Head of caudate nucleus (tissue), 42 donors: ENCODE data around the gene NME7.

Experiments used
- DNase-seq, 42 donors: peaks; one replicate each; pipeline versions ENCODE4 v3.0.0 to v3.0.0-alpha.2; 2020 to 2021; ENCODE audit warnings: mixed read lengths in 7 of 42
- intact Hi-C: fragments of 100-400 bp; cut with DNase I; formaldehyde crosslinking; loops from one replicate; pipeline ENCODE4 v1.15.0; 2022

Gene NME7

DNA sequence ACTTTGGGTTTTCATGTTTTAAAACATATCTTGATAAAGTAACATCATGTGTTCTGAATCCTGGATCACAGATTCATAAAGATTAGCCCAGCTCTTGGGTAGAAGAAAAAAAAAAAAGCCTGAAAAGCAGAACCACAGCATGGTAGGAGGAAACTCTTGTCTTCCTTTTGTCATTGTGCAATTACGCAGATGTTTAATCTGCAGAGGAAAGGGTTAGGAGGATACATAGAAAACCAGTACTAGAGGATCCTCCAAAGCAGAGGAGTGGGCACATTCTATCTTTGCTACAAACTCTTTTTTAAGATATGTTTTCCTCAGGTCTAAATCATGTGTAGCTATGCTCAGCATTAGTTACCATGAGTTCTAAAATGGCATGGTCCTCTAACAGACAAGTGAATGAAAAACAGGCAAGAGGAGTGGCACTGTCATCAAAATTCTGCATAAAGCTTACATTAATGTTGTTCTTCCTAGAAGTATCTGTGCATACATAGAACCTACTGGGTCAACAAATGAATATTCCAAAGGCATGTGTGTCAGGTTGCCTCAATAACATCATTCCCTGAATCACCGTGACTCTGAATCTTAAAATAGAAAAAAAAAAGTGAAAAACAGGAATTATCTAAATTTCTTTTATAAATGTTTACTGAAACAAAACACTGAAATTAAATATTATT lies 107.0 kb downstream of the NME7 start:
- DNase-seq = no peak
- intact Hi-C loops = no loop called here

DNA sequence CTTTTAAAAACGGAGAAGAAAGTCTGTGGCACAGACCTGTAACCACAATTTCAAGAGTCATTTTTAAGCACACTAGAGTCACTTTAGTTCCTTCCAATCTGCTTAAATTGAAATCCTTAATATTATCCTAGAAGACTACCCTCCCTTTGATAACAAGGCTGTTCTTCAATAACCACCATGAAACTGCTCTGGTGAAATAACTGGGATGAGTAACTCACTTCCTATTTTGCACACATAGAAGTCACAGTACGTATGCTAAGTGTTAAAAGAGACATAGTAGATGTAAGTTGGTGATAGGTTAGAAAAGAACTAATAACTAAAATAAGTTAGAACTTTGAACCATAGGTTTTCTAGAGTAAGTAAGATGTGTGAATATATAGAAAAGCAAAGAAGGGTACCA lies 107.8 kb downstream of the NME7 start:
- no peak for DNase-seq
- intact Hi-C loops = no loop called here

DNA sequence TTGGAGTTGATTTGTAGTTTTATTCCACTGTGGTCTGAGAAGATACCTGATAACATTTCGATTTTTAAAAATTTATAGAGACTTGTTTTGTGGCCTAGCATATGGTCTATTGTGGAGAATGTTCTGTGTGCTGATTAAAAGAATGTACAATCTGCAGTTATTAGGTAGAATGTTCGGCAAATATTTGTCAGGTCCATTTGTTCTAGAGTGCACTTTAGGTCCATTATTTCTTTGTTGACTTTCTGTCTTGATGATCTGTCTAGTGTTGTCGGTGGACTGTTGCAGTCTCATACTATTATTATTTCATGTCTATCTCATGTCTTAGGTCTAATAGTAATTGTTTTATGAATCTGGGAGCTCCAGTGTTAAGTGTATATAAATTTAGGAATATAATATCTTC lies 116.8 kb downstream of the NME7 start:
- DNase-seq = no peak
- intact Hi-C loops = no loop called here

DNA sequence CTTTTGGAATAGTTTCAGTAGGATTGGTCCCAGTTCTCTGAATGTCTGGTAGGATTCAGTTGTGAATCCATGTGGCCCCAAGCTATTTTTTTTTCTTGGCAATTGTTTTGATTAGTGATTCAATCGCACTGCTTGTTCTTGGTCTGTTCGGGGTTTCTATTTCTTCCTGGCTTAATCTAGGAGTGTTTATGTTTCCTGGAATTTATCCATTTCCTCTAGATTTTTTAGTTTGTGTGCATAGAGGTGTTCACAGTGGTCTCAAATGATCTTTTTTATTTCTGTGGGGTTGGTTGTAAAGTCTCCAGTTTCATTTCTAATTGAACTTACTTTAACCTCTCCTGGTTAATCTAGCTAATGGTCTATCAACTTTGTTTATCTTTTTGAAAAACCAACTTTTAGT lies 117.6 kb downstream of the NME7 start:
- DNase-seq = no peak
- intact Hi-C loops = no loop called here

DNA sequence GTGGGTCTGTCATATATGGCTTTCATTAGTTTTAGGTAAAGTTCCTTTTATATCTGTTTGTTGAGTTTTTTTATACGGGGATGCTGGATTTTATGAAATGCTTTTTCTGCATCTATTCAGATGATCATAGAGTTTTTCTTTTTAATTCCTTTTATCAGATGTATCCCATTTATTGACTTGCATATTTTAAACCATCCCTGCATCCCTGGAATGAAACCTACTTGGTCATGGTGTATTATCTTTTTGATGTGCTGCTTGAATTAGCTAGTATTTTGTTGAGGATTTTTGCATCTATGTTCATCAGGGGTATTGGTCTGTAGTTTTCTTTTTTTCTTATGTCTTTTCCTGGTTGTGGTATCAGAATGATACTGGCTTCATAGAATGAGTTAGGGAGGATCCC lies 118.0 kb downstream of the NME7 start:
- intact Hi-C loops = no loop called here
- DNase-seq = no peak

DNA sequence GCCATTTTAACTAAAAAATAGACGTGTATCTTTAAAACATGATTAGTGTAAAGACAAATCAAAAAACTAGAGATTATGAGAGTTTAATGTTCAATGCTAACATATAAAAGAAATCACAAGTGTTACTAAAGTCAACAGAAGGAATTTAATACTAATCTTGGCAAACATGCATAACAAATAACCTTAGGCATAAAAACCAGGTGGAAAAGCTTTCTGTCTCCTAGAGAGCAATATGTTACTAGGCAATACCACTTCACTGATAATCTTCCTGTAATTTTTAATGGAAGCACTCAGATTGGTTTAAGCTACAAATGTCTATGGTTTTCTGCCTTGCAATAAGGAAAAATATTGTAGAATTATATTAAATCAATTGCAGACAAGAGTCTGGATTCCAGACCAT lies 121.9 kb downstream of the NME7 start:
- intact Hi-C loops = no loop called here
- no peak for DNase-seq

DNA sequence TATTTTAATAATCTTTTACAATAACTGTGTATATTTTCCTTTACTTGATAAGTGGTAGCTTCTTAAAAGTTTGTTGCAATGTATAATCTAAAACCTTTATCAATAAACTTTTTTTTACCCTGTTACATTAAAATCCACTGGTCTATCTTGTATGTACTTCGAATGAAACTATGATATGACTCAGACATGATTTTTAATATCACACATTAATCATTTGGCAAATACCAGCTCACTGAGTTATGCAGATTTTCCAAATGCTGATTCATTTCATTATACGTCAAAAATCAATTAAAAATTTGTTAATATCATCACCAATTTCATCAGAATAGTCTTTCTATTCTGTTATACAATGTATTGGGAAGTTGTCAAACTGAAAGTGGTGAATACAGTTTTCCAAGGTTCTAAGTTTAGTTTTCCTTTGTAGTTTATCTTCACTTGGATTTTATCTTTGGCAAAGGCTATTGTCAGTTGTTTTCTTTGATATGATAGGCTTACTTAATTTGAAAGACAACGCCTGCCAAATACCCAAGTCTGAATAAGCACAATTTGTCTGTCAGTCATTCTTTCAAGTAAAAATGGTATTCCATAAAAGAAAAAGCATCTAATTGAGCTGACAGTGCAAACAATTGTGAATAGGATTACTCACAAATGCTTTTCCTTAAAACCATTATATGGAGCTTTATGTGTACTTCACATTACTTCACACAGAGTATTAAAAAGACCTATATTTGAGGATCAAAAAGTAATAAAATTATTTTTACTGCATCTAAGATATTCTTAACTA lies 127.0 kb downstream of the NME7 start:
- intact Hi-C loops = no loop called here
- no peak for DNase-seq

DNA sequence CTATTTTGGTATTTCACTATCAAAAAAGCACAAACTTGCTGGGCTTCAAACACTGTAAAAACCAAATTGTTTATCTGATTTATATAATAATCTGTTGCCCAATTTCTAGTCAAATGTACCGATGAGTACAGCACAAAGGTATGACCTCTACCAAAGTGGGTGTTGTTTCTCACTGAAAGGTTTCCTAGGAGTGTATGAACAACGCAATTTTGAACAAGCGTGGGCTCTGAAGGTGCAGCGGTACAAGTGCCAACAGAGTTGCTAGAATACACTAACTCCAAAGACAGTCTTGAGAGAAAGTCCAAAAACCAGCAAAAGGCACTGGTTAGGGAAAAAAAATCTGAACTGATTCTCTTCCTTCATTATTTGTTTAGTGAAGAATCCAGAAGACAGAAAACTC lies 130.7 kb downstream of the NME7 start:
- DNase-seq = no peak
- intact Hi-C loops = no loop called here

DNA sequence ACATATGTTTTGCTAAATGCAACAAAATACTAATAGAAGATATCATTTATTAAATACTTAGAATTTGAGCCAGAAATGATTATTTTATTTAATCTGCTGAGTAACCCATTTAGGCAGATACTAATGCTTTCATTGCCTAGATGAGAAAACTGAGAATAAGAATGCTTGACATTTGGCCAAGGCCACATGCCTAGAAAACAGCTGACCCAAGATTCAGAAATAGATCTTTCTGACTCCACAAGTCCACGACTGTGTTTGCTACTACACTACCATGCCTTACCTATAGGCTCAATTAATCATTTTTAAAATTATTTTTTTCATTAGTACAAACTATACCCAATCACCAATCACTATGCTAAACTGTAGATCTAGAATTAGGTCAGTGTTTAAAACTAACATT lies 131.5 kb downstream of the NME7 start:
- intact Hi-C loops = no loop called here
- no peak for DNase-seq

DNA sequence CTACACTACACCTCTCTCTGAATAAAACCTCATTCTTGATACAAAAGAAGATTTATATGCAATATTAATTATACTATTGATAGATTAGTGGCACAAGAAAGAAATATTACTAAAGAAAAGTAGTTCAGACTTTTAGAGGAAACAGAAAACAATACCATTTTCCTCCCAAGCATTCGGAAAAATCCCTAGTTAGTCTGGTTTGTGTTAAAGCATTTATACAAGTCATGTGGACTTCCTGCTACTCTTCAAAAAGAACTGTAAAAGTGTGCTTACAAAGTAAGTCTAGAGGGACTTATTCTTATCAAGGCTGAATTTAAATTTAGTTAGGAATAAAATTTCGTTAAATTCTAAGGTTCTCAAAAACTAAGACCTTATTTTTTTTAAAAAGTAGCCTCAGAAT lies 132.0 kb downstream of the NME7 start:
- no peak for DNase-seq
- intact Hi-C loops = no loop called here

DNA sequence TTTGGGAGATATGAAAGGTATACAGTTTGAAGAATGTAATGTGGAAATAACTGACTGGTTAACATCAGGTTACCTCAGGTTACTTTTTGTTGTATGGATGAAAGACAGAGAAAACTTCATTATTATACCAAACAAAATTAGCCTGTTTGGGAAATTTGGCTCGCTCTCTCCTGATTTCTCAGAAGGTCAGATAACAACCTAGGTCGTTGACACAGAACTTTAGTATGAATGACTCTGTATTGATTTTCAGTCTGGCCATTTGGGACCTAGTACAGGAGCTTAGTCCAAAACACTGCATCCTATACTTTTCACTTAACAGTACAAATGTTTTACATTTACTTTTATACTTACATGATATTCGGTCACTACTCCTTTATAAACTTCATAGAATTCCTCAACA lies 132.8 kb downstream of the NME7 start:
- no peak for DNase-seq
- intact Hi-C loops = no loop called here

DNA sequence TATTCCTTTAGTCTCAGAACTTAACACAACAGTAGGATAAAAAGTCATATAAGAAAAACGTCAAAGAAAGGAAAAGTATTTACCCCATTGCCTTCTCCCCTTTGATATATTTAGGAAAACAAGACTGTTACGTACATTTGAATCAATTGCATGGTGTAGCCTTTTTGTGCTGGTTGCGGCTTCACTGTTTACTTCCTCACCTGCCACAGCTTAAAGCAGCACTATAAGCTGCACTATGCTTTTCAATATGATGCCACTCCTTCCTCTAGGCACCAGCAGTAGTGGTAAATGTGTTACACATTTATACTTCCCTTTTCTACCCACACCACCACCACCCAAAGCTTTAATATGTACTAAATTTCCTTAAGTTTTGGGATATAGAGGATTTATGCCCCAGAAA lies 150.0 kb downstream of the NME7 start:
- no peak for DNase-seq
- intact Hi-C loops = no loop called here

DNA sequence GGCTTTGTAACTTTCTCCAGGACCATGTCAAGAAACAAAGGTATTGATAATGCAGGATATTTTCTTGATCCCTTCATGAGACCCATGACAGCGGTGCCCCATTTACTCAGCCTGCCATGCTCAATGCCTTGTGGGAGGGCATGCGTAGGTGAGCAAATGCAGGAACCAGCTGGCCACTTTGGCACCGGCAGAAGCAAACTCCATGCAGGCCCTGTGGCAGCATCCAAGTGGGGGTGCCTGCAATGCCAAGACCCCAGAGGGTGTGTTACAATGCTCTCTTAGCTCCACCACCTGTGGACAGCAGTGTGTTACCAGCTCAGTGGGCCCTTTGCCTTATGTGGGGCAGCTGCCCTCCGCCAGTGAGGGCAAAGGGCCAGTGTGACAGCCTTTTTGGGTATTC lies 153.0 kb downstream of the NME7 start:
- no peak for DNase-seq
- intact Hi-C loops = no loop called here

DNA sequence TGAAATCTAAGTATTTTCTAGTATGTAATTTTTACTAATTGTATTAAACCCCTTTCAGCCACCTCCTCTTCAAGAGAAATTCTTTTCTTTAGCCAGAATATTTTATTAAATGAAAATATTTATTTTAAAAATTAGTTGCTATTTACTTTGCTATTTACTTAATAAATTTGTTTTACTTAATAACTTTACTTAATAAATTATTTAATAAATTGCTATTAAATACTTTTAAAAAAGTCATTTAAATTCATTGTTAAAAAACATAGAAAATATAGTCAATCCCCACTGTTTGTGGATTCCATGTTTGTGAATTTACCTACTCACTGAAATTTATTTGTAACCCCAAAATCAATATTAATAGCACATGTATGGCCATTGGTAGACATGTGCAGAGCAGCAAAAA lies 155.5 kb downstream of the NME7 start:
- intact Hi-C loops = no loop called here
- no peak for DNase-seq

DNA sequence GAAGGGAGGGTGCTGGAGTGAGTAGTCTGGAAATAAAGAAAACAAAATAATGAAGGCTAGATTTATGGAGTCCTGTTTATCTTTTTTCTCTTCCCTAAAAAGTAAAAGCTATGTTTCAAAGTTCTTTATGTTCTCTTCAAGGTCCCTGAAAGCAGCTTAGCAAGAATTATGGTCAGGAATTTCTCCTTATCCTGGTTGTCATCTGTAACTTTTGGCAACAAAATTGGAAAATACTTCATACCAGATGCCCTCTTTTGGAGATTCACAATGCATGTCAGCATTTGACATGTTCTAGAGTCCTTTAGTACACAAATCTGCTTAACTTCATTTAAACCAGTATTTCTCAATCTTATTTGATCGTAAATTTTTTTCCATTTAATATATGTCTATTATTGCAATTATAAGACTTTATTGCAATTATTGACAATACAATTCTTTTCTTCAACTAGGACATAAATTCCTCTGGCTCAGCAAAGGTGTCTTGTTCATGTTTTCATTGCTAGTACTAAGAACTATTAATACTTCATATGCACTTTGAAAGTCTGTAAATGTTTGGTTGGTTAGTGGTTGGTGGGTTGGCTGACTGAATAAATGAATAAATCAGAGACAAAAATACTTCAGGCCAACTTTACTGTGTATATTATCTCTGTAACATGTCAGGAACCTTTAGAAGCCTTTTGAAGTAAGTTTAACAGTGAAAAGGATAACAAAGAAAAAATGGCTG lies 159.6 kb downstream of the NME7 start:
- intact Hi-C loops = no loop called here
- no peak for DNase-seq

DNA sequence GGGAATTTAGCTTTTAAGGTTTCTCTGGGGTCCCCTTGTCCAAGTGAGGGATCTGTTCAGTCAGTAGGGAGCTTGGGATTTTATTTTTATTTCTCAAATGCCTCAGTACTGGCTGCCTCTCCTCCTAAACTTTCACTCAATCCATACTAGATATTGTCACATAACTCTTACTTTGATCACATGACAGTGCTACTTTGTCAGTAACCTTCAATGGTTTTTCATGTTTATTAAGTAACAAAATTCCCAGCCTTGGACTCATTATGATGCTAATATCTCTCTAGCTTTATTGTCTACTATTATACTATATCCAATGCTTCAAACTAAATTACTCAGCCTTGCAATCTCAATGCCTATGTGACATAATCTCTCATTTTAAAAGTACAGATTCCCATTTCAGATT lies 163.4 kb downstream of the NME7 start:
- no peak for DNase-seq
- intact Hi-C loops = no loop called here

DNA sequence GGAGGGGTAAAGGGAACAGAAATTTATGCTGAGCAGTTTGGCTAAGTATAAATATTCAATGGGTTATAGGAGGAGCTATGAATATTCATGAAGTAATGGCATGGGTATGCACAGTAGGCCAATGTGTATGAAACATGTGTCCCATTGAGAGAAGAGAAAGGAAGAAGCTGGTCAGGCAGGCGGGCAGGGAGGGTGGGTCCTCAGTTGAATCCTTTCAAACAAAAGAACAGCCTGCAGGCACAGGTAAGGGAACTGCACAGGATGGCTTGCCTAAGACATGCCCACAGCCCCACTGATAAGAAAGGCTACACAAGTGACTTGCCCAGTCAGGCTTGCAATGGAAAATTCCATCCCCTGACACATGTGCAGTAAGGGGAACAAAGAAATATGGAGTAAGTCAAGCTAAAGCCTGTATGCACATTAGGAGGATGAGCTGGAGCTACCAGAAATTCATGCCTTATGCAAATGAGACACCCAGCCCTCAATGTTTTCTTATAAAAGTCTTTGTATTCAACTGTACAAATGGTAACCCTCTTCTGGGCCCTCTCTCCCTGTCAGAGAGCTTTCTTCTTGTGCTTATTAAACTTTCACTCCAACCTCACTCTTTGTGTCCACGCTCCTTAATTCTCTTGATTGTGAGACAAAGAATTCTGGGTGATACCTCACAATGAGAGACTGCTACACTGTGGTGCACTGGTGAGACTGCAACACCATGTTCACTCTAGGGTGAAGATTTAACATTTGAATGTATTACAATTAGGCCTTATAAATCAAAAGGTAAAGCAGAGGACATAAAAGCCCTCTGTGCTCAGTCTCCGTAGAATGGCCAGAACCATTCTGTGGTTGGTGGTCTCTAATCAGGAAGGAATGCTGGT lies 164.6 kb downstream of the NME7 start:
- DNase-seq = no peak
- intact Hi-C loops = no loop called here

DNA sequence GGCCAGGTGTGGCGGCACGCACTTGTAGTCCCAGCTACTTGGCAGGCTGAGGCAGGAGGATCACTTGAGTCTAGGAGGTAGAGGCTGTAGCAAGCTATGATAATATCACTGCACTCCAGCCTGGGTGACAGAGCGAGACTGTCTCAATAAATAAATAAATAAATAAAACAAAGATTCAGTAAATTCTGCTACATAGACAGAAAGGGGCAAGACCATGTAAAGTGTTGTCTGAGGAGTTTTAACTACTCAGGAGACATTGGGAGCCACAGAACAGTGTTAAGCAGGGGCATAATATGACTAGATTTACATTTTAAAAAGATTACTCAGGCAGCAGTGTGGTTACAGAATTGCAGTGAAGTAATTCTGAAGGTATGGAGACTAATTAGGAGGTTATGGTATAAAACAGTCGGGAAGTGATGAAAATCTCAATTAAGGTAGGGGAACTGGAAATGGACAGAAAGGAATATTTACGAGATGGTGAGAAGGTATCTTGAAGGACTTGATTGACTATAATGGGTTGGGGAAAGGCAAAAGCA lies 166.4 kb downstream of the NME7 start:
- intact Hi-C loops = no loop called here
- no peak for DNase-seq

DNA sequence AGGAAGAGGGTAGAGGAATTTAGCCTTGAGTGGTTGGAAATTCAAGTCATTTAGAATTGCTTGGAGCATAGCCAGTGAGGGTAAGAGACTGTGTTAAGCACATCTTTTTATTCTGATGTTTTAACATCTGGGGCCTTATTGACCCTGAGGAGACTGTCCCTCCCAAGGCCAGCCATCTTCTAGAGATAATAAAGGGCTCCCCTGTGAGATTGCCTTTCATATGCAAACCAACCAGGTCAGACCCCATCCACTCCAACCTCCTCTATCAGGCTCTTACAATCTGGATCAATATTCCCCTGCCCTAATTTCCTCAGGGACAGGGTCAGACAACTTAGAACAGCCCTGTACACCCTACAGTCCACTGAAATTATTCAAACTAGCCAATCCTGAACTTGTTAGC lies 167.3 kb downstream of the NME7 start:
- no peak for DNase-seq
- intact Hi-C loops = no loop called here
